Measurements from ENCODE around the gene GLCCI1.

DNA sequence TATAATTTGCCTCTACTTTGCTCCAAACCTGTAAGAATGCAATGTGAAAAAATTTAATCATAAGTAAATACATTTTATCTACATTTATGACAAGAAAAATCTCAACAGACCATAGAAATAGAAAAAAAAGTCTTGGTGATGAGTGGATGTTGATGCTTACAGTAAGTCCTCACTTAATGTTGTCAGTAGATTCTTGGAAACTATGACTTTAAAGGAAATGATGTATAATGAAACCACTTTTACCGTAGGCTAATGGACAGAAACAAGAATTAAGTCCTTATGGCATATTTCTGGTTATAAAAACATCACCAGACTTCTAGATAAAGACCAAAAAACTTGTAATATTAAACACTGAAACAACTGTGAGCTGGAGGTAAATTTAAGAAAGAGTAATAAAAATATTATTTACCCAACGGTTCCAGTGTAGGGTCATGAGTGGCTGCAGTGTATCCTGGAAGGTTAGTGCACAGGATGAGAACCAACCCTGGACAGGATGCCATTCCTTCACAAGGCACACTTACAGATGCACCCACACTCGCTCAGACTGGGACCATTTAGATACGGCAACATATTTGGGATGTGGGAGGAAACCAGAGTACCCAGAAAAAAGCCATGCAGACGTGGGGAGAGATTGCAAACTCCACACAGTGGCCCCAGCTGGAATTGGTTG lies 76.3 kb downstream of the GLCCI1 start:
- TF ChIP-seq, protein P1, sequence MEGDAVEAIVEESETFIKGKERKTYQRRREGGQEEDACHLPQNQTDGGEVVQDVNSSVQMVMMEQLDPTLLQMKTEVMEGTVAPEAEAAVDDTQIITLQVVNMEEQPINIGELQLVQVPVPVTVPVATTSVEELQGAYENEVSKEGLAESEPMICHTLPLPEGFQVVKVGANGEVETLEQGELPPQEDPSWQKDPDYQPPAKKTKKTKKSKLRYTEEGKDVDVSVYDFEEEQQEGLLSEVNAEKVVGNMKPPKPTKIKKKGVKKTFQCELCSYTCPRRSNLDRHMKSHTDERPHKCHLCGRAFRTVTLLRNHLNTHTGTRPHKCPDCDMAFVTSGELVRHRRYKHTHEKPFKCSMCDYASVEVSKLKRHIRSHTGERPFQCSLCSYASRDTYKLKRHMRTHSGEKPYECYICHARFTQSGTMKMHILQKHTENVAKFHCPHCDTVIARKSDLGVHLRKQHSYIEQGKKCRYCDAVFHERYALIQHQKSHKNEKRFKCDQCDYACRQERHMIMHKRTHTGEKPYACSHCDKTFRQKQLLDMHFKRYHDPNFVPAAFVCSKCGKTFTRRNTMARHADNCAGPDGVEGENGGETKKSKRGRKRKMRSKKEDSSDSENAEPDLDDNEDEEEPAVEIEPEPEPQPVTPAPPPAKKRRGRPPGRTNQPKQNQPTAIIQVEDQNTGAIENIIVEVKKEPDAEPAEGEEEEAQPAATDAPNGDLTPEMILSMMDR (IDR thresholded peaks at IDR 0.05): no peak
- no peak for TF ChIP-seq POLR2A (IDR thresholded peaks at IDR 0.05)

Data from right lobe of liver (tissue), 4 donors.